ENCODE measurements around the gene MLANA.

MLANA gene

GRCh38 chr9:5854063-5854790 lies 36.5 kb upstream of the MLANA start:
- Histone ChIP-seq H3K9ac (ENCODE audit: low read length) (no peak overlapping the region), H3K27me3 (ENCODE audit: control insufficient read depth, insufficient read depth, low read length) (no peaks in the 10 kb centered on the region), H3K4me1 (ENCODE audit: control insufficient read depth, insufficient read depth, low read length) (no peaks in the 10 kb centered on the region), H3K27ac (ENCODE audit: low read depth, low read length) (no peak overlapping the region), H3K36me3 (ENCODE audit: control insufficient read depth, insufficient read depth, low read length) (no peaks in the 10 kb centered on the region), H3K4me3 (ENCODE audit: low read length) (no peak overlapping the region)

- Histone ChIP-seq H3K27me3 (ENCODE audit: control insufficient read depth, insufficient read depth, low read length) (no peaks in the 10 kb centered on the region), H3K36me3 (ENCODE audit: control insufficient read depth, insufficient read depth, low read length) (no peaks in the 10 kb centered on the region), H3K4me1 (ENCODE audit: control insufficient read depth, insufficient read depth, low read length) (no peaks in the 10 kb centered on the region), H3K4me3 (ENCODE audit: low read length) (no peak overlapping the region), H3K9ac (ENCODE audit: low read length) (no peak overlapping the region), H3K27ac (ENCODE audit: low read depth, low read length) (no peak overlapping the region)
Measured at GRCh38 chr9:5857928-5858327, 32.8 kb upstream of the MLANA start.

GRCh38 chr9:5858833-5859232 lies 31.9 kb upstream of the MLANA start:
- Histone ChIP-seq H3K27ac (ENCODE audit: low read depth, low read length) (no peak overlapping the region), H3K4me1 (ENCODE audit: control insufficient read depth, insufficient read depth, low read length) (no peaks in the 10 kb centered on the region), H3K9ac (ENCODE audit: low read length) (no peak overlapping the region), H3K27me3 (ENCODE audit: control insufficient read depth, insufficient read depth, low read length) (no peaks in the 10 kb centered on the region), H3K4me3 (ENCODE audit: low read length) (no peak overlapping the region), H3K36me3 (ENCODE audit: control insufficient read depth, insufficient read depth, low read length) (no peaks in the 10 kb centered on the region)

GRCh38 chr9:5863092-5863746 lies 27.5 kb upstream of the MLANA start:
- no peaks in the 10 kb centered on the region for H3K4me1 ChIP-seq (ENCODE audit: control insufficient read depth, insufficient read depth, low read length)
- no peak overlapping the region for H3K9ac ChIP-seq (ENCODE audit: low read length)
- H3K27ac ChIP-seq (ENCODE audit: low read depth, low read length) = no peak overlapping the region
- H3K4me3 ChIP-seq (ENCODE audit: low read length) = no peak overlapping the region
- no peaks in the 10 kb centered on the region for H3K36me3 ChIP-seq (ENCODE audit: control insufficient read depth, insufficient read depth, low read length)
- H3K27me3 ChIP-seq (ENCODE audit: control insufficient read depth, insufficient read depth, low read length) = no peaks in the 10 kb centered on the region

- Histone ChIP-seq H3K36me3 (ENCODE audit: control insufficient read depth, insufficient read depth, low read length) (no peaks in the 10 kb centered on the region), H3K27ac (ENCODE audit: low read depth, low read length) (no peak overlapping the region), H3K9ac (ENCODE audit: low read length) (no peak overlapping the region), H3K4me1 (ENCODE audit: control insufficient read depth, insufficient read depth, low read length) (no peaks in the 10 kb centered on the region), H3K27me3 (ENCODE audit: control insufficient read depth, insufficient read depth, low read length) (no peaks in the 10 kb centered on the region), H3K4me3 (ENCODE audit: low read length) (no peak overlapping the region)
Measured at GRCh38 chr9:5864446-5864845, 26.2 kb upstream of the MLANA start.

GRCh38 chr9:5866272-5866671 lies 24.4 kb upstream of the MLANA start:
- Histone ChIP-seq H3K9ac (ENCODE audit: low read length) (no peak overlapping the region), H3K27ac (ENCODE audit: low read depth, low read length) (no peak overlapping the region), H3K27me3 (ENCODE audit: control insufficient read depth, insufficient read depth, low read length) (no peaks in the 10 kb centered on the region), H3K36me3 (ENCODE audit: control insufficient read depth, insufficient read depth, low read length) (no peaks in the 10 kb centered on the region), H3K4me1 (ENCODE audit: control insufficient read depth, insufficient read depth, low read length) (no peaks in the 10 kb centered on the region), H3K4me3 (ENCODE audit: low read length) (no peak overlapping the region)

- no peak overlapping the region for H3K9ac ChIP-seq (ENCODE audit: low read length)
- no peak overlapping the region for H3K4me3 ChIP-seq (ENCODE audit: low read length)
- no peaks in the 10 kb centered on the region for H3K27me3 ChIP-seq (ENCODE audit: control insufficient read depth, insufficient read depth, low read length)
- H3K36me3 ChIP-seq (ENCODE audit: control insufficient read depth, insufficient read depth, low read length) = no peaks in the 10 kb centered on the region
- H3K4me1 ChIP-seq (ENCODE audit: control insufficient read depth, insufficient read depth, low read length) = no peaks in the 10 kb centered on the region
- H3K27ac ChIP-seq (ENCODE audit: low read depth, low read length) = no peak overlapping the region
Measured at GRCh38 chr9:5866685-5867084, 24.0 kb upstream of the MLANA start.

- Histone ChIP-seq H3K36me3 (ENCODE audit: control insufficient read depth, insufficient read depth, low read length) (no peaks in the 10 kb centered on the region), H3K4me3 (ENCODE audit: low read length) (no peak overlapping the region), H3K27me3 (ENCODE audit: control insufficient read depth, insufficient read depth, low read length) (no peaks in the 10 kb centered on the region), H3K27ac (ENCODE audit: low read depth, low read length) (no peak overlapping the region), H3K4me1 (ENCODE audit: control insufficient read depth, insufficient read depth, low read length) (no peaks in the 10 kb centered on the region), H3K9ac (ENCODE audit: low read length) (no peak overlapping the region)
Measured at GRCh38 chr9:5868235-5868634, 22.5 kb upstream of the MLANA start.

- H3K27me3 ChIP-seq (ENCODE audit: control insufficient read depth, insufficient read depth, low read length) = no peaks in the 10 kb centered on the region
- no peaks in the 10 kb centered on the region for H3K4me1 ChIP-seq (ENCODE audit: control insufficient read depth, insufficient read depth, low read length)
- no peak overlapping the region for H3K4me3 ChIP-seq (ENCODE audit: low read length)
- H3K36me3 ChIP-seq (ENCODE audit: control insufficient read depth, insufficient read depth, low read length) = no peaks in the 10 kb centered on the region
- H3K27ac ChIP-seq (ENCODE audit: low read depth, low read length) = no peak overlapping the region
- no peak overlapping the region for H3K9ac ChIP-seq (ENCODE audit: low read length)
Measured at GRCh38 chr9:5869315-5870019, 21.2 kb upstream of the MLANA start.

- no peak overlapping the region for H3K27ac ChIP-seq (ENCODE audit: low read depth, low read length)
- H3K9ac ChIP-seq (ENCODE audit: low read length) = no peak overlapping the region
- no peak overlapping the region for H3K4me3 ChIP-seq (ENCODE audit: low read length)
- H3K4me1 ChIP-seq (ENCODE audit: control insufficient read depth, insufficient read depth, low read length) = no peaks in the 10 kb centered on the region
- H3K36me3 ChIP-seq (ENCODE audit: control insufficient read depth, insufficient read depth, low read length) = no peaks in the 10 kb centered on the region
- H3K27me3 ChIP-seq (ENCODE audit: control insufficient read depth, insufficient read depth, low read length) = no peaks in the 10 kb centered on the region
Measured at GRCh38 chr9:5870020-5870339, 20.7 kb upstream of the MLANA start.

- Histone ChIP-seq H3K4me1 (ENCODE audit: control insufficient read depth, insufficient read depth, low read length) (no peaks in the 10 kb centered on the region), H3K27me3 (ENCODE audit: control insufficient read depth, insufficient read depth, low read length) (no peaks in the 10 kb centered on the region), H3K27ac (ENCODE audit: low read depth, low read length) (no peak overlapping the region), H3K4me3 (ENCODE audit: low read length) (no peak overlapping the region), H3K36me3 (ENCODE audit: control insufficient read depth, insufficient read depth, low read length) (no peaks in the 10 kb centered on the region), H3K9ac (ENCODE audit: low read length) (no peak overlapping the region)
Measured at GRCh38 chr9:5870691-5871090, 20.0 kb upstream of the MLANA start.

- Histone ChIP-seq H3K36me3 (ENCODE audit: control insufficient read depth, insufficient read depth, low read length) (no peaks in the 10 kb centered on the region), H3K27ac (ENCODE audit: low read depth, low read length) (no peak overlapping the region), H3K4me3 (ENCODE audit: low read length) (no peak overlapping the region), H3K4me1 (ENCODE audit: control insufficient read depth, insufficient read depth, low read length) (no peaks in the 10 kb centered on the region), H3K9ac (ENCODE audit: low read length) (no peak overlapping the region), H3K27me3 (ENCODE audit: control insufficient read depth, insufficient read depth, low read length) (no peaks in the 10 kb centered on the region)
Measured at GRCh38 chr9:5871785-5872184, 18.9 kb upstream of the MLANA start.

GRCh38 chr9:5872511-5872910 lies 18.2 kb upstream of the MLANA start:
- Histone ChIP-seq H3K9ac (ENCODE audit: low read length) (no peak overlapping the region), H3K4me1 (ENCODE audit: control insufficient read depth, insufficient read depth, low read length) (no peaks in the 10 kb centered on the region), H3K27me3 (ENCODE audit: control insufficient read depth, insufficient read depth, low read length) (no peaks in the 10 kb centered on the region), H3K27ac (ENCODE audit: low read depth, low read length) (no peak overlapping the region), H3K36me3 (ENCODE audit: control insufficient read depth, insufficient read depth, low read length) (no peaks in the 10 kb centered on the region), H3K4me3 (ENCODE audit: low read length) (no peak overlapping the region)
